GM18508 (cell line): ENCODE measurements around the gene TPSB2.
"Not testable (repeated sequence)": the region's sequence is repeated elsewhere in the genome, so short reads cannot be mapped to it uniquely, and the experiment has no call there.

ENCODE experiments used
- ATAC-seq: cut with Tn5 transposase; IDR thresholded peaks from one replicate; pipeline ENCODE4 v1.9.1; 2021; ENCODE audit warnings: moderate number of reproducible peaks; ENCODE audit not compliant: insufficient read depth, unreplicated experiment

The TPSB2 gene

DNA sequence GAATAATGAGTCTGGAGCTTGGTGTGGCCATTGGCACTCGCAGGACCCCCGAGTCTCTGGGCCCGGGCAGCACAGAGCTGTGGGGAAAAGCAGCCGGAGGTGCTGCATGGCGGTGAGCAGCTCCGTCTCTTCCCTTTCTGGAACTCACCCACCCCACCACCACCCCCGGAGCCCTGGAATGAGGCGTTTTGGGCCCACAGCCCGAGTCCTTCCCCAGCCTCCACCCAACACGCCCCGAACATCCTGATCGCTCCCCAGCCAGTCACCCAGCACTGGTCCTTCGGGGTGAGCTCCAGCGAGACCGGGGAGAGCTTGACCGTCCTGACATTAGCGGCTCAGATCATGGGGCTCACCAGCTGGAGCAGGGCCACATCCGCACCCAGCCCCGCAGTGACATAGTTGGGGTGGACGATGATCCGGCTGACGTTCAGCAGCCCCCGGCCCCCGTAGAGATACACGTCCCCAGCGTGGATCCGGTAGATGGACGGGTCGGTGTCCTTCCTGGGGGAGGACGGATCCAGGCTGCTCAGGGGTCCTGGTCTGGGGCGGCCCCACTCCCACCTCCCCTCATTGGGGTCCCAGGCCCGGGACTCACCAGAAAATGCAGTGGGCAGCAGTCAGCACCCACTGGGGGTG lies 32.3 kb upstream of the TPSB2 start:
- ATAC-seq = no peak

DNA sequence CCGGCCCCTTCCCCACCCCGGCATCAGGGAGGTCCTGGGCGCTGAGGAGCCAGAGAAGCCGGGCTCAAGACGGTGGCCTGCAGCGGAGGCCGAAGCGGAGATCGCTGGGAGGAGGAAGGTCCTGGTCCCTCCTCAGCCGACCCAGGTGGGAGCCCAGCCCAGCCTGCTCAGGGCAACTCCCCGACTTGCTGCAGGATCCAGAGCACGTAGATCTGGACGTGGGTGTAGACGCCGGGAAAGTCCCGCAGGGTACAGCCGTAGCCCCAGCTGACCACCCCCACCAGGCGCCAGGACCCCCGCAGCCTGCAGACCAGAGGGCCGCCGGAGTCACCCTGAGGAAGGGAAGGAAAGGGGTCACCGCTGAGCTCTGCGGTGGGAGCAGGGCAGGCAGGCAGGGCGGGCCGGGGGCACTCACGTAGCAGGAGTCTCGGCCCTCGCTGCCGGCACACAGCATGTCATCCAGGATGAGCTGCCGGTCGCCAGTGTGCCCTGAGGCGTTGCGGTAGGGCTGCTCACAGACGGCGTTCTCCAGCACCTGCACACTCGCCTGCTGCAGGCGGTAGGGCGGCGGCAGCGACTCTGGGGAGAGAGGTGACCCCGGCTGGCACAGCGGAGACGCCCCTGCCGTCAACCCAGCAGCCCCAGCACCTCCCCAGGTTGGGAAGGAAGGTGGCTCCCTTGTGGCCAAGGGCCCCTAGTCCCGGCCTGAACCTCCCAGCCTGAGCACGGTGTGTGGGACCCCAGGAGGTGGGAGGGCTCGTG lies 31.3 kb upstream of the TPSB2 start:
- ATAC-seq = no peak

DNA sequence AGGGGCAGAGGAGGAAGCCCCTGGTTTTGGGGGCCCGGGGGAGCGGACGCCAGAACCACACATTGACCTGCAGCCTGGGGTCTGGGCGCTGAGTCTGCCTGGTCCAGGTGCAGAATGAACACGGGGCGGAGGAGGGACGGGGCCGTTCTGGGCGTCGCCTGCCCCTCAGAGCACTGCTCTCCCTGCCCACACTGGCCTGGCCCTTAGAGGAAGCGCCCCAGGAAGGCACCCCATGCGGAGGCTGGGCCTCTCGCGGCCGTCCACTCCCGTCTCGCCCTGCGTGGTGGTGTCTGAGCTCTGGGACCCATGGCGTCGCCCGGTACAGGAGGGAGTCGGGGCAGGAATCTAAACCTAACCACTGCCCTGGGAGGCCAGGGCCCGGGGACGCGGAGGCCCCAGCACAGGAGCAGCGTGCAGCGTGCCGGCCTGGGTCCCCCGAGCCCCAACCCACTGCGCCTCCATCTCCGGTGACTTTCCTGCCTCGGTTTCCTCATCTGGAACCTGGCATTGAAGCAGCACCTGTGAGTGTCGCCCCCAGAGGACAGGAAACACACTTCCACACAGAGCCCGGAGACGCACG lies 30.2 kb upstream of the TPSB2 start:
- no peak for ATAC-seq

DNA sequence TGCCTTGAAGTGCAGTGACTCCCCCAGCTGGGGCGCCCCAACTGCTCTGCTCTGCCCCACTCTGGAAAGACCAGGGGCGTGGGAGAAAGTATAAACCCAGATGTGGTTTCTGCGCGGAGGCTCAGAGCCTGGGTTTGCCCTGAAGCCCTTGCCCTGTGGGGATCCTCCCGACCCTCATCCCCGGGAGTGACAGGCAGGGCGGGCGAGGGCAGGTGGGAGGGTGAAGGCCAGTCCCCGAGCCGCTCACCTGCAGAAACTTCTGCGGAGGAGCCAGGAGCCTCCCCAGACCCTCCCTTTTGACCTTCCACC lies 29.7 kb upstream of the TPSB2 start:
- ATAC-seq = no peak

DNA sequence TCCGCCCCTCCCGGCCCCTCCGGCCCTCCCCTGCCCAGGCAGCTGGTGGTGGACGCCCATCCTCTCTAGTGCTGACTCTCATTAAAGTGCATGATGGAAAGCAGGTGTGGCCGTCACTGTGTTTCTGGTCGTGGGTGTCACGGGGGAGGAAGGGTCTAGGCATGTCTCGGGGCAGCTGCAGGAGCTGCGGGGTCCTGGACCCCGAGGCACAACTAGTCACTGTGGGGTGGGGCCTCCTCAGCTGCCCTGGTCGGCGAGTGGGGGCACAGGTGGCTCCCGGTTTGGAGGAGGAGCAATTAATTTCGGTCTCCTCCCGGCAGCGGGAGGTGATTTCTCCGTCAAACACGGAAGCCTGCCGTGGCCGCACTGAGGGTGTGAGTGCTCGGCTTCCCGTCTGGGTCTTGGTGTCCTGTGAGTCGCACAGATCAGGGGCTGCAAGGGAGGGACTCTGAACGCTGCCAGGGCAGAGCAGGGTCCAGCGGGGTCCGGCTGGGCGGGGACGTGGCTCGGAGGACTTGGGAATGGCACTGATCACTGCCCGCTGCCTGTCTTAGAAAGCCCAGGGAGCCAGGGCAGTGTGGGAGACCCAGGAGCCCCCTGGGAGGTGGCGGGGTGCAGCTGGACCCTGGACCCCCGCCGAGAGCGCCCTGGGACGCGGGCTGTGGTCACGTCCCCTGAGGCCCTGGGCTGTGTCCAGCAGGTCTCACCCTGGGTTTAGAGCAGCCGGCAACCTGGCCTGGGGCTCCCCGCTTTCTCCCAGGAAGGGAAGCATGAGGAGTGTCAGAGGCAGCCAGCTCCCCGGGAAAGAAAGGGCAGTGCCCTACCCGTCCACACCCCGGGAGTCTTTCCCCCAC lies 29.1 kb upstream of the TPSB2 start:
- no peak for ATAC-seq

DNA sequence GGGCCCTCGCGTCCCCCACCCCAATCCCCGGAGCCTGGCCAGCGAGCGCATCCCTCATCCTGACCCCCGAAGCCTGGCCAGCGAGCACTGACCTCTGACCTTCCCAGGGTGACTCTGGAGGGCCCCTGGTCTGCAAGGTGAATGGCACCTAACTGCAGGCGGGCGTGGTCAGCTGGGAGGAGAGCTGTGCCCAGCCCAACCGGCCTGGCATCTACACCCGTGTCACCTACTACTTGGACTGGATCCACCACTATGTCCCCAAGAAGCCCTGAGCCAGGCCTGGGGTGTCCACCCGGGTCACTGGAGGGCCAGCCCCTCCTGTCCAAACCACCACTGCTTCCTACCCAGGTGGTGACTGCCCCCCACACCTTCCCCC lies 28.2 kb upstream of the TPSB2 start:
- ATAC-seq = no peak

DNA sequence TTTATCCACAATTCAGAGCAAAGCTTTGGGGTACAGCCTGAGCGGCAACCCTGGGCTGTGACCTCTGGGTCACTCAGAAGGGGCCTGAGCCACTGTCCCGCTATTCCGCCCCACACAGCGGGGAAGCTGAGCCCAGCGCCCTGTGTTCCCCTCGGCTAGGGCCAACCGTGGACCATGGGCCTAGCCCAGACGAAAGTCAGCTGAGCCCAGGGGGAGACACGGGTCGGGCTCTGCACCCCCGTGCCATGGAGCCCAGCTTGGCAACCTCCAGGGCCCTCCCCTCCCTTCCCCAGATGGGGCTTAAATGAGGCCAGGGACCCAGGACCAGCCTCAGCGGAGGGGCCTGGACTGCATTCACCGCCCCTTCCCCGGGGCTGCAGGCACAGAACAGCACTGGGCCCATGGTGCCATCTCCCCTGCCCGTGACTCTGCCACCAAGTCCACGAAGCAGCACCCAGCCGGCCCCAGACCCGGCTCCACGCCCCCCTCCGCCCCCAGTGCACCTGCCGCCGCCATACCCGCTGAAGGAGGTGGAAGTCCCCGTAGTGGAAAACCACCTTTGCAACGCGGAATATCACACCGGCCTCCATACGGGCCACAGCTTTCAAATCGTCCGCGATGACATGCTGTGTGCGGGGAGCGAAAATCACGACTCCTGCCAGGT lies 27.7 kb upstream of the TPSB2 start:
- no peak for ATAC-seq

DNA sequence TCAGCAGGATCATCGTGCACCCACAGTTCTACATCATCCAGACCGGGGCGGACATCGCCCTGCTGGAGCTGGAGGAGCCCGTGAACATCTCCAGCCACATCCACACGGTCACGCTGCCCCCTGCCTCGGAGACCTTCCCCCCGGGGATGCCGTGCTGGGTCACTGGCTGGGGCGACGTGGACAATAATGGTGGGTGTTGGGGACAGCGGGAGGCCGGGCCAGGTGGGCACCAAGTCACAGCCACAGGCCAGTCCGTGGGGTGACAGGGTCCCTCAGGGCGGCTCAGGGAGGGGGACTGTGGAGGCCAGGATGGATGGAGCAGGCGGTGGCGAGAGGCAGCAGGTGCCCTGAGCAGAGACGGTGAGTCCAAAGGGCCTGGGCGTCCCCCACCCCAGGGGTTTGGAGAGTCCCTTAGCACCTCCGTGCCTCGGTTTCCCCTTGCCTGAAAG lies 26.9 kb upstream of the TPSB2 start:
- ATAC-seq = no peak

DNA sequence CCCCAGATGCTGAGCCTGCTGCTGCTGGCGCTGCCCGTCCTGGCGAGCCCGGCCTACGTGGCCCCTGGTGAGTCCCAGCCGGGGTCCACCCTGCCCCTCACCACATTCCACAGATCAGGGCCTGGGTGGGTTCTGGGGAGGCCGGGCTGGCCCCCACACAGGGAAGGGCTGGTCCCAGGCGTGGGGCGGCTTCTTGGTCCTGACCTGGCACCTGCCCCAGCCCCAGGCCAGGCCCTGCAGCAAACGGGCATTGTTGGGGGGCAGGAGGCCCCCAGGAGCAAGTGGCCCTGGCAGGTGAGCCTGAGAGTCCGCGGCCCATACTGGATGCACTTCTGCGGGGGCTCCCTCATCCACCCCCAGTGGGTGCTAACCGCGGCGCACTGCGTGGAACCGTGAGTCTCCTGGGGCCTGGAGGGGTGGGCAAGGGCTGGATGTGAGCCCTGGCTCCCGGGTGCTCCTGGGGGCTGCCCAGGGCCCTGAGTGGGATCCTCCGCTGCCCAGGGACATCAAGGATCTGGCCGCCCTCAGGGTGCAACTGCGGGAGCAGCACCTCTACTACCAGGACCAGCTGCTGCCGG lies 26.4 kb upstream of the TPSB2 start:
- not testable (repeated sequence) for ATAC-seq

DNA sequence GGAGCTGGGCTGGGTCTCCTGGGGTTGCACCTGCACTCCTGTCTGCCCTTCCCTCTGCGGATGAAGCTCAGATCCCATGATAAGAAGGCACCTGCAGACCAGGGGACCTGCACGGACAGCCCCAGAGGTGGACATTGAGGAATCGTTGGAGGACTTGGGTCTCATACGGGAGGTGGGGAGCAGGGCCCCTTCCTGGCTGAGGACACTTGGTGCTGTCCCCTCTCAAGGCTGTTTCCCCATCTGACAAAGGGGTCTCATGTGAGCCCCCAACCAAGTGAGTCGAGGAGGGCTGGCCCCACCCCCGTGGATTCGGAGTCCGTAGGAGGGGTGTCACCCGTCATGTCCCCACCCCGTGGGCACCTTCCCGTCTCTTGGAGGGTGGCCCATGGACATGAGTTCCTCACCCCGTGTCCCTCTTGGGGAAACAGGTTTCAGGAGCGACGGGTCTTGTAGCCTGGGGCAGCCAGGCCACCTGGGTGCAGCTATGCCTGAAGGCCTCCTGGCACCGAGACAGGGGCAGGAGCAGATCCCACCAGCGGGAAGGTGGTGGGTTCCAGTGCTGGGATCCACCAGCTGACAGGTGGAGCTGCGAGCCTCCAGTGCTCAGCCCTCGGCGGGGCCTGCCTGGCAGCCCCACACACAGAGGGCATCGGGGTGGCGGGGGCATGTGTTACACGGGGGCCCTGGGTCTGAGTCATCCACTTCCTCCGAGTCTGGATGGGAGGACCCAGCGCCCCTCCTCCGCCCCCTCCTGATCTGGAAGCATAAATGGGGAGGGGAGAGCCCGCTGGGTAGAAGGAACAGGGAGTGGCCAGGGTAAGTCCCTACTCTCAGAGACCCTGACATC lies 25.5 kb upstream of the TPSB2 start, which contains the start of gene TPSD1:
TSS of gene TPSD1 (plus strand) at position 794 of the 847 bp plus-strand sequence. CDS start 212 bp downstream, outside the sequence.
- not testable (repeated sequence) for ATAC-seq

DNA sequence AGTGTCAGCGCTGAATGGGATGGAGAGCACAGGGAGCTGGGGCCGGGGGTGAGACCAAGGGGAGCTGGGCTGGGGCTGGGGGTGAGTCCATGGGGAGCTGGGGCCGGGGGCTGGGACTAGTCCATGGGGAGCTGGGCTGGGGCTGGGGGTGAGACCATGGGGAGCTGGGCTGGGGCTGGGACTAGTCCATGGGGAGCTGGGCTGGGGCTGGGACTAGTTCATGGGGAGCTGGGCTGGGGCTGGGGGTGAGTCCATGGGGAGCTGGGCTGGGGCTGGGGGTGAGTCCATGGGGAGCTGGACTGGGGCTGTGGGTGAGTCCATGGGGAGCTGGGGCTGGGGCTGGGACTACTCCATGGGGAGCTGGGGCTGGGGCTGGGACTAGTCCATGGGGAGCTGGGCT lies 24.8 kb upstream of the TPSB2 start:
- ATAC-seq = not testable (repeated sequence)

DNA sequence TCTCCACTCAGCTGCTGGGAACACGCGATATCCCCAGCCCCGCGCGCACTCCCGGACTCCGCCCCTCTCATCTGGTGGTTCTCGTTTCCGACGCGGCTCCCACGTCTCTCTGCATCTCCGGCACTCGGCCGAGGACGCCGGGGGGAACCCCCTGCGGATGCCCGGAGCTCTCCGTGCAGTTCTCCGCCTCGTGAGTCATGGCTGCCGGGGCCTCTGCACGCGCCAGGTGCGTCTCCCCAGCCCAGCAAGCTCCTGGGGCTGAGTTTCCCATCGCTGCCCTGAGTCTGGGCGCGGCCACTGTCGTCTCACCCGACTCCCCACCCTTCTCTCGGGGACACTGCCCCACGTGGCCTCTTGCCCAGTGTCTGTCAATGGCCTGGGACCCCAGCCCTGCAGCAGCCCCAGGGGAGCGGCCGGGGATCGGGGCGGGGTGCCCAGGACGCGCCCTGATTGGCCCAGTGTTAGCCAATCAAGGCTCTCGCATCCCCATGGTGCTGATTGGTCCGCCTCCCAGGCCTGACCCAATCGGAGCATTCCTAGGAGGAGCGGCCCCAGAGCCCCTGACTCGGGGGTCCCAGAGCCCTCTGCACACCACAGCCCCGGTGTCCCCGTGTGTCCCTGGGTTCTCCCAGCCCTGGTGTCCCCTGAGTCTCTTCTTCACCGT lies 23.8 kb upstream of the TPSB2 start:
- ATAC-seq = not testable (repeated sequence)

DNA sequence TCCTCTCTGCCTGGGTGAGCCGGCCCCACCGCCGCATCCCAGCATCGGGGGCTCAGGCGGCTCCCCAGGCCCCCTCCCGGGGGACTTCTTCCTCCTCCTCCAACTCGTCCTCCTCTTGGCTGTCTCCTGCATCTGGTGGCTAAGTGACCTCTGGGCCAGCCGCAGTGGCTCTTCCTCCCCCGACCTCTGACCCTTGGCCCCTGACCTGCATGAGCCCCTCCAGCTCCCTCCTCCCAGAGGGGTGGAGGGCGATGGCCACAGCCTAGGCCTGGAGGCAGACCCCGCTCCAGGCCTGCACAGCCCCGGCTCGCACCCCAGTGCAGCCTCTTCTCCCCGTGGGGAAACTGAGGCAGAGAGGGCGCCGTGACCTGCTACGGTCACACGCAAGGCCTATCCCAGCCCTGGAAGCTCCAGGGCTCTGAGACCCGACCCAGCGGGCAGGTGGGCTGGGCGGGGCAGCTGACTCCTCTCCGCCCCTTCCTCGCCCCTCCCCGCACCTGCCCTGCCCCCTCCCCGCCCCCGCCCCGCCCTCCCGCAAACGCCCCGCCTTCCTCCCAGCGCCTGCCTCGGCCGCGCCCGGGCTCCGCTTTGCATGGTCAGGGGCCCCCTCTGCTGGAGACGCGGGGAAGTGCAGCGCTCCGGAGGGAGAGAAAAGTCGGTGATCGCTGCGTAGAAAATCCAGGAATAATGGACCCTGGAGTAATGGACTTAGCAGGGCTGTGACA lies 19.2 kb upstream of the TPSB2 start:
- not testable (repeated sequence) for ATAC-seq

DNA sequence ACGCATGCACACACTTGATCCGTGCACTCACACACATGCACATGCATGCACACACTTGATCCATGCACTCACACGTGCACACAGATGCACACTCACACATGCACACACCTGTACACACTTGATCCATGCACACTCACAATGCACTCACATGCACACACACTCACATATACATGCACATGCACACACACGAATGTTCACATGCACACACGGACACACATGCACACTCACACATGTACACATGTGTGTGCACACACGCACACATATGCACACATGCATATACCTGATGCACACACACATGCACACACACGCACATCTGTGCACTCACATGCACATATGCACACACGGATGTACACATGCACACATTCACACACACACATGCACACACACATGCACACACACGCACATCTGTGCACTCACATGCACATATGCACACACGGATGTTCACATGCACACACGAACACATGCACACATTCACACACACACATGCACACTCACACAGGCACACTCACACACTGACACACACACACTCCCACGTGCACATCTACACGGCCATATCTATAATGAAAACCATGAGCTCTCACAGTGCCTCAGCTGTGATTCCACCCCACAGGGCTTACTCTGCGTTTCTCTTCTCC lies 18.0 kb upstream of the TPSB2 start:
- not testable (repeated sequence) for ATAC-seq

DNA sequence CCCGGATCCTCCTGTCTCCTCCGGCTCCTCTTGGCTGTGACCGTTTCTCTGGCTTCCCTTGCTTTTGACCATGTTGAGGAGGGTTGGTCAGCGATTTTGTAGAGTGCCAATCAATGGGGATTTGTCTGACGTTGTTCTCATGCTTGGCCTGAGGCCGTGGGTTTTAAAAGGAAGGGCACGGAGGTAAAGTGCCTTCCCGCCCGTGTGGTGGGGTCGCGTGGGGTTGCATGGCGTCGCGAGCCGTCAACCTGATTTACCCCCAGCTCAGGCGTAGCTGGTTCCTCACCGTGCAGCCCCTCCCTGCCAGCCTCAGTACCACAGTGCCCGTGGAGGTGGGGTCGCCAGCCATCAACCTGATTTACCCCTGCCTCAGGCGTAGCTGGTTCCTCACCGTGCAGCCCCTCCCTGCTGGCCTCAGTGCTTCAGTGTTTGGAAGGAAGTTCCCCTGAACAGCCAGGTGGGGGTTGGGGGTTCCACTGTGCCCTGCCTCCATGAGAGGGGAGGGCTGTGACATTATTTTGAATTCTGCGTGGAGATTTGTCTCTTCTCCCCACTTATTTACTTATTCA lies 15.6 kb upstream of the TPSB2 start:
- no peak for ATAC-seq

DNA sequence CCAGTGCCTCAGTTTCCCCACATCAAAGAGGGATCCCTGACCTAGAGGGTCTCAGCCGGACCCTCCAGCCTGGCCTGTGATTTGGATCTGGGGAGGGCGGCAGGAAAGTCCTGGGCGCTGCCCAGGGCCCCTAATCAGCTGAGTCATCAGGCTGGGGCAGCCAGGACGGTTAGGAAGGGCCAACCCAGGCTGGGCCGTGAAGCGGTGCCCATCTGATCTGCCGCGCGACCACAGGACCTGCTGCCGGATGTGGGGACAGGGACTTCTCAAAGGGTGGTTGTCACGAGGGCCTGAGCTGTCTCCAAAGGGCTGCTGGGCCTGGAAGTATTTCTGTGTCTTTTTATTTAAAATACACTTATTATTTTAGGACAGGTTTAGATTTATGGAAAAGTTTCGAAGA lies 14.9 kb upstream of the TPSB2 start:
- ATAC-seq = no peak
